Heart left ventricle (tissue), 16 donors: ENCODE results near the gene CSTPP1. TPM values are rescaled to one million over a fixed set of nuclear protein-coding genes. Genes with fewer than 3 reads are reported as not detected.
"Not testable (repeated sequence)": the region's sequence is repeated elsewhere in the genome, so short reads cannot be mapped to it uniquely, and the experiment has no call there.

Source experiments
- ATAC-seq, 4 donors: fragments of 200-7000 bp; cut with Tn5 transposase; one replicate each; pipeline ENCODE4 v1.9.1; 2020 to 2022; ENCODE audit warnings: moderate library complexity in 4 of 4, mild to moderate bottlenecking in 3 of 4, moderate number of reproducible peaks in 1 of 4
- DNase-seq, 5 donors: peaks; one replicate each; pipeline ENCODE4 v3.0.0-alpha.2; 2020
- H3K27ac ChIP-seq, 12 donors: fragments of 200-600 bp; sonication (generic) in 4 of 12; one replicate each; pipeline versions ENCODE4 v1.5.0 to v1.8.0; 2016 to 2022; ENCODE audit warnings: mild to moderate bottlenecking in 2 of 12
- H3K27me3 ChIP-seq, 9 donors: fragments of 200-600 bp; sonication (generic) in 2 of 9; one replicate each; pipeline versions ENCODE4 v1.5.1 to v1.8.0; 2016 to 2022; ENCODE audit warnings: mild to moderate bottlenecking in 3 of 9
- H3K36me3 ChIP-seq, 9 donors: fragments of 200-600 bp; sonication (generic) in 2 of 9; one replicate each; pipeline versions ENCODE4 v1.5.0 to v1.8.0; 2018 to 2022; ENCODE audit warnings: mild to moderate bottlenecking in 2 of 9
- H3K4me1 ChIP-seq, 12 donors: fragments of 200-600 bp; sonication (generic) in 4 of 12; one replicate each; pipeline versions ENCODE4 v1.5.0 to v1.8.0; 2016 to 2022; ENCODE audit warnings: mild to moderate bottlenecking in 3 of 12
- H3K4me3 ChIP-seq, 12 donors: fragments of 200-600 bp; sonication (generic) in 4 of 12; one replicate each; pipeline versions ENCODE4 v1.5.0 to v1.8.0; 2017 to 2022; ENCODE audit warnings: mild to moderate bottlenecking in 9 of 12, moderate library complexity in 4 of 12
- H3K9me3 ChIP-seq, 12 donors: fragments of 200-600 bp; sonication (generic) in 4 of 12; one replicate each; pipeline versions ENCODE4 v1.5.0 to v1.8.0; 2016 to 2022; ENCODE audit warnings: mild to moderate bottlenecking in 1 of 12
- CTCF ChIP-seq, 12 donors: fragments of 200-600 bp; sonication (generic) in 4 of 12; IDR thresholded peaks; one replicate each; pipeline versions ENCODE4 v1.5.0 to v1.8.0; 2018 to 2022; ENCODE audit warnings: antibody characterized with exemption in 12 of 12, mild to moderate bottlenecking in 5 of 12
- POLR2A ChIP-seq, 2 donors: fragments of 450-650 bp; IDR thresholded peaks; one replicate each; pipeline ENCODE4 v1.6.1; 2017; ENCODE audit warnings: antibody characterized with exemption in 2 of 2, mild to moderate bottlenecking in 2 of 2, moderate library complexity in 2 of 2
- WGBS, 4 donors: extraction: QIAGEN DNeasy Blood & Tissue Kit in 2 of 4; methylation state at CpG; one replicate each; pipeline versions ENCODE4 v1.1.5 to v1.1.7; 2013 to 2018; 5-methylcytosine and 5-hydroxymethylcytosine counted together
- intact Hi-C, 10 donors: fragments of 100-400 bp; cut with DNase I; formaldehyde crosslinking; loops; one replicate each; pipeline versions ENCODE4 v1.11.1 to v1.14.2; 2022
- polyA plus RNA-seq, 2 donors: library from polyadenylated mRNA; stranded (reverse); fragments of 200-250 nt; gene quantifications; one replicate each; pipeline ENCODE4 v1.2.3, GENCODE V29; 2013
- total RNA-seq, 9 donors: library from RNA; depleted of rRNA in 2 of 9; stranded (reverse); fragments of >200 nt in 2 of 9; fragmentation: NEBNext Ultra II Directional in 3 of 9; extraction: Animal tissue kit (Norgen Biotek cat#: 25700) in 3 of 9; gene quantifications; one replicate each; pipeline versions ENCODE4 v1.1.0 to v1.2.4, GENCODE V29; 2016 to 2023
- donor health status: ischemic (EF 13 %, LVEDD 7.1; RV severe dilation, severe dysfunction).
- donor health status: healthy with polysubstance abuse.
- donor health status: DM: no; HTN: yes; CAD: no.
- donor health status: DM: no; HTN: no; CAD: no.
- donor health status: ischemic (EF 25% LVEDD 6.9; RV normal size, moderate dysfunction).
- donor health status: ischemic (EF 25% LVEDD 5.7; RV mildly dilated, moderate dysfunction).
- donor health status: healthy.
- donor health status: DM: yes; HTN: yes; CAD: no.
- donor health status: ischemic (EF 35%, LVEDD 5.7; RV mildly dilated, moderate dysfunction).
- donor health status: nonischemic (EF 11% LVEDD 7.7; RV severe dilation, severe dysfunction).
- donor health status: DM: yes; HTN: yes; CAD: no.
- donor health status: PGD.
- donor health status: ischemic (EF 29% LVEDD 5.4; RV normal size, mild dysfunction).
- donor health status: nonischemic (EF 23%, LVEDD 6.1; RV moderate dilation, normal function).

CSTPP1 gene
- total and polyA plus RNA-seq, 11 donors, result 9.9 to 33.4 (median 14.7) TPM

GRCh38 chr11:46961041-46961440 lies 24.5 kb downstream of the CSTPP1 start:
- Histone ChIP-seq H3K4me3 (no peak overlapping the region), H3K4me1 (no peaks in the 10 kb centered on the region), H3K27ac (no peak overlapping the region), H3K36me3 (no peaks in the 10 kb centered on the region), H3K9me3 (peaks cover 0 to 12% (median 0%) of the 10 kb centered on the region in 12 donors), H3K27me3 (peaks cover 0 to 3% (median 0%) of the 10 kb centered on the region in 9 donors)
- intact Hi-C loops, result no loop called here
- whole genome bisulfite sequencing, 4 donors, result 96 to 100% (median 99%) methylated on average over 2 of the region's 2 CpGs
- ATAC-seq (no peak), DNase-seq (no peak)
- TF ChIP-seq CTCF (IDR thresholded peaks at IDR 0.05), result no peak

- H3K36me3 ChIP-seq, H3K27ac ChIP-seq, DNase-seq, H3K4me1 ChIP-seq, ATAC-seq, H3K4me3 ChIP-seq, intact Hi-C loops, H3K27me3 ChIP-seq: not testable (repeated sequence)
- H3K9me3 ChIP-seq, result peaks cover 0 to 12% (median 0%) of the 10 kb centered on the region in 12 donors
- 92 to 95% (median 94%) methylated on average over 3 of the region's 3 CpGs for WGBS, 4 donors
Observed at GRCh38 chr11:46961886-46962285, 25.3 kb downstream of the CSTPP1 start.

GRCh38 chr11:46963844-46964243 lies 27.3 kb downstream of the CSTPP1 start:
- no peak for DNase-seq
- no peak for TF ChIP-seq POLR2A (IDR thresholded peaks at IDR 0.05)
- no peak for TF ChIP-seq CTCF (IDR thresholded peaks at IDR 0.05)
- intact Hi-C loops, result no loop called here
- H3K9me3 ChIP-seq, result peaks cover 0 to 12% (median 0%) of the 10 kb centered on the region in 12 donors
- ATAC-seq, result no peak
- no peaks in the 10 kb centered on the region for H3K27me3 ChIP-seq
- H3K4me1 ChIP-seq, result no peaks in the 10 kb centered on the region
- 95 to 99% (median 98%) methylated on average over 3 of the region's 3 CpGs for WGBS, 4 donors
- no peaks in the 10 kb centered on the region for H3K36me3 ChIP-seq
- no peak overlapping the region for H3K27ac ChIP-seq
- H3K4me3 ChIP-seq, result no peak overlapping the region

- intact Hi-C loops, result no loop called here
- H3K9me3 ChIP-seq, result no peaks in the 10 kb centered on the region
- H3K27ac ChIP-seq, result no peak overlapping the region
- no peak overlapping the region for H3K4me3 ChIP-seq
- H3K36me3 ChIP-seq, result no peaks in the 10 kb centered on the region
- WGBS, 4 donors, result 81 to 91% (median 86%) methylated on average over 2 of the region's 2 CpGs
- no peaks in the 10 kb centered on the region for H3K4me1 ChIP-seq
- no peaks in the 10 kb centered on the region for H3K27me3 ChIP-seq
- no peak for ATAC-seq
- DNase-seq, result no peak
- no peak for TF ChIP-seq POLR2A (IDR thresholded peaks at IDR 0.05)
- TF ChIP-seq CTCF (IDR thresholded peaks at IDR 0.05), result no peak
Observed at GRCh38 chr11:46966773-46967172, 30.2 kb downstream of the CSTPP1 start.

- DNase-seq (no peak), ATAC-seq (no peak)
- no peak overlapping the region for H3K27ac ChIP-seq
- intact Hi-C loops, result no loop called here
- no peak overlapping the region for H3K4me3 ChIP-seq
- H3K36me3 ChIP-seq, result no peaks in the 10 kb centered on the region
- H3K9me3 ChIP-seq, result no peaks in the 10 kb centered on the region
- no peaks in the 10 kb centered on the region for H3K27me3 ChIP-seq
- WGBS, 4 donors, result 96 to 99% (median 98%) methylated on average over 2 of the region's 2 CpGs
- TF ChIP-seq CTCF (IDR thresholded peaks at IDR 0.05), result no peak
- TF ChIP-seq POLR2A (IDR thresholded peaks at IDR 0.05), result no peak
- peaks cover 0 to 4% (median 0%) of the 10 kb centered on the region in 12 donors for H3K4me1 ChIP-seq
Observed at GRCh38 chr11:46967962-46968361, 31.4 kb downstream of the CSTPP1 start.
